Adipose tissue (tissue), 3 donors: ENCODE measurements around the gene SMAD2. TPM values are rescaled to one million over a fixed set of nuclear protein-coding genes. Genes with fewer than 3 reads are reported as not detected.

Experiments used
- H3K27ac ChIP-seq: one replicate; pipeline ENCODE4 v1.5.1; 2013; ENCODE audit warnings: low read depth, low read length
- WGBS, 3 donors: extraction: QIAGEN DNeasy Blood & Tissue Kit; methylation state at CpG; one replicate each; pipeline ENCODE4 v1.1.7; 2013; 5-methylcytosine and 5-hydroxymethylcytosine counted together
- polyA plus RNA-seq, 3 donors: library from polyadenylated mRNA; stranded (reverse); fragments of 200-250 nt; gene quantifications; one replicate each; pipeline ENCODE4 v1.2.3, GENCODE V29; 2013
- donor health status: healthy with polysubstance abuse.
- donor health status: Bipolar disorder and iron deficiency.
- donor health status: healthy.

SMAD2 gene
- polyA plus RNA-seq, 3 donors = 34.1 to 48.6 (median 48.1) TPM

DNA sequence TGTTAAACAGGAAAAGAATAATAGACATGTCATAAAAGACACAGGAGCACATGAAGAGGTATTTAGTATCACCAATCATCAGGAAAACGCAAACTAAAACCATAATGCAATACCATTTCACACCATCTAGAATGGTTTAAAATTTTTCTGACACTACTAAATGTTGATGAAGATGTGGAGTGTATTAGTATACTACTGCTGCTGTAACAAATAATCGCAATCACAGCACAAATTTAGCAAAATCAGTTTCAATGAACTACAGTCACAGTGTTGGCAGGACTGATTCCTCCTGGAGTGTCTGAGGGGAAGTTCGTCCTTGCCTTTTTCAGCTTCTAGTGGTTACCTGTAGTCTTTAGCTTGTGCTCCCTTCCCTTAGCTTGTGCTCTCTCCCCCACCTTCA lies 24.1 kb downstream of the SMAD2 start:
- 96 to 99% (median 99%) methylated on average over 3 of the region's 3 CpGs for WGBS, 3 donors
- H3K27ac ChIP-seq = no peak overlapping the region

DNA sequence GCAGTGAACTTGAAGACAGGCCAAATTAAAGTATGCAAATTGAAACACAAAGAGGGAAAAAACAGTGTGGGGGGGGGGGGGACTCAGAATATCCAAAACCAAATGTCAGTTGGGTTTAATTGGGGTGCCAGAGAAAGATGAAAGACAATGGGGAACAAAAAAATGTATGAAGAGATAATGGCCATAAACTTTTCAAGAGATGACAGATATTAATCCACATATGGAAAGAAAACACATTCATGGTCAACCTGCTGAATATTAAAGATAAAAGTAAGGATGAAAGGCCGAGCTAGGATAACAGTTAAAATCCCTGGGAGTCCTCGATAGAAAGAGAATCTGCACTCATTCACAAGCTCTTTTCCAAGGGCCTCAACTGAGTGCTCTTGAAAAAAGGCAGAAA lies 26.6 kb downstream of the SMAD2 start:
- no peak overlapping the region for H3K27ac ChIP-seq
- WGBS, 3 donors = 95 to 99% (median 97%) methylated on average over 2 of the region's 2 CpGs

DNA sequence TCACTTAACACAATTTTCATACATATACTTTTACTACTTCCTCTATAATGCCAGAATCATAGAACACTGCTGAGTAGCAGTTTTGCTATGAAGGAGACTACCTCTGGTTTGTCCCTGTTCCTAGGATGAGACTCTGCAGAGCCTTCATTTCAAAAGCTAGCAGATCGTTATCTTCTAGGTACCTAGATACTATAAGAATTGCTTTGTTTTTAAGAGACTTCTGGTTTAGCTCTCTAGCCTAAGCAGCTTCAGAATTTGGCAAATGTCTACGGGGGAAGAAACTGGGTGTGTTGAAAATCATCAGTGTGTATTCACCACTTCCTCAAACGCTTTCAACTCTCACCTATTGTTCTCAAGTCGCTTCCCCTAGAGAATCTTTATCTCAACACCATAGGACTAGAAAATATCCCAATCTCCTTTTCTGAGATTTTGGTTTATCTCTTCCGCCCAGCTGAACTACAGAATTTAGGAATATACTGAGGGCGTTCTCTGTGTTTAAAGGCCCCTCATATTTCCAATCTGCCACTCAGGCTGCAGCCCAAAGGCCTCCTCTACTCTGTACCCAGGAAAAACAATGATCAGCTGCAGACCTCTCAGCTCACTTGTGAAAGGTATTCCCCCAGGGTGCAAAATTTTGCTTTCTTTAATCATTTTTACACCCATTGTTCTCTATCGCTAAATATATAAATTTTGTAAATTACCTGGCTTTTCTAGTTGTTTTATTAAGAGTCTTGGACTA lies 28.7 kb downstream of the SMAD2 start:
- WGBS, 3 donors = 52 to 84% (median 56%) methylated on average over 7 of the region's 7 CpGs
- no peak overlapping the region for H3K27ac ChIP-seq

DNA sequence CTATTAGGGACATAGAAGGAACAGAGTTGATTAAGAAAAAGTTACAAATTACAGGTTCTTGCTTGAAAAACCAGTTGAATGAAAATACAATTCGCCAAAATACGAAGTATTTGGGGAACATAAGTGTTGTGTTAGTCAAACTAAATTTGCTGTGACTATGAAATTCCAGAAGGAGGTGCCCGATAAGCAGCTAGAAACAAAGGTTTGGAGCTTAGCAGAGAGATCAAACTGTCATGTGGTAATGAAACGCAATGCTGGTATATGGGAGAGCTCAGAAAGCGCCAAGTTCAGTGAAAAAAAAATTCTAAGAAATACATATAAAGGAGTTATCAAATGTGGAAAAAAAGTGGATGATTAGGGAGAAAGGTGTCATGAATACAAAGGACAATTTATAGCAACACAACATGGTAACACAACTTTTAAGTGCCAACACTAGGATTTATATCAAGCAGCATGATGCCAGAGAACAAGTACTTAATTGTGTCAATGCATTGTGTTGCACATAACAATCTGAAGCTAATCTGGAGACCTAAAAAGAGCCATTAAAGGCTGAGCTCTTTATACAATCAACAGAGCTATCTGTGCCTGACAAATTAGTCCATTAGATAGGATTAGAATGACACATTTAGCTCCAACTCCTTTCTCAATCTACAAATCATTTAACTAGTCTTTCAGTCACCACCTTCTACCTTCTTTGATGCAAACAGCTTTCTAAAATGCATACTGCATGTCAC lies 31.2 kb downstream of the SMAD2 start:
- 86 to 95% (median 89%) methylated on average over 5 of the region's 5 CpGs for WGBS, 3 donors

DNA sequence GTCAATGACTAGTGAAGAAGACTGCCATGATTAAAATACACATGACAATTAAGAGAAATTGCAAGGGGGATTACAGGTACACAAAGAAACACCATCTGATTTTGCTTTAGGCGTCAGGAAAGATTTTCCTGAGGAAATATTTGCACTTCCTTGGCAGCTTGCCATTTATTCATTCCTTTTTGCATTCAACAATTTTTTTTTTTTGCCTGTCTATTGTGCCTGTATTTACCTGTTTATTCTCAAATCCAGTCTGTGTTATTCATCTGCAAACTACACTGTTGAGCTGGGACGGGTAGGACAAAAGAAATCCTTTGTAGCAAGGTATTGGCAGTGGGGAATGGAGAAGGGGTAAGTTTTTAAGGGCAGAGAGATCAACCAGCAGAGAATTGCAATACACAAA lies 31.8 kb downstream of the SMAD2 start:
- H3K27ac ChIP-seq = no peak overlapping the region
- 39 to 63% (median 62%) methylated on average over 2 of the region's 2 CpGs for WGBS, 3 donors

More for the DNA sequence above, 31.2 kb downstream of the SMAD2 start:
- no peak overlapping the region for H3K27ac ChIP-seq

DNA sequence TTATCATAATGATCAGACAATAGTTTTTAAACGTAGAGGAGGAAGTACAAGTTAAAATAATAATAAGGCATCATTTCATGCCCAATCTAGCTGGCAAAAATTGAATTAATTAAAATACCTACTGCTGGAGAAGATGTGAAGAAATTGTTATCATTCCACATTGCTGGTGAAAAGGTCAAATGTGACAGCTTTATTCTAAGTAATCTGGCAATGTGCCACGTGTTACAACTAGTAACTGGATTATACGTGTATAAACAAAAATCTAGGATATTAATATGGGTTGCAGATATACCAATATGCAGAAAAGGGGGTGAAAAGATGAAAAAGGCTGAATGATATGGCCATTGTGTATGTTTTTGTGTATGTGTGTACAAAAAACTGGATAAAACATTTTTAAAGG lies 32.4 kb downstream of the SMAD2 start:
- no peak overlapping the region for H3K27ac ChIP-seq
- 32 to 58% (median 50%) methylated on average over 3 of the region's 3 CpGs for WGBS, 3 donors

DNA sequence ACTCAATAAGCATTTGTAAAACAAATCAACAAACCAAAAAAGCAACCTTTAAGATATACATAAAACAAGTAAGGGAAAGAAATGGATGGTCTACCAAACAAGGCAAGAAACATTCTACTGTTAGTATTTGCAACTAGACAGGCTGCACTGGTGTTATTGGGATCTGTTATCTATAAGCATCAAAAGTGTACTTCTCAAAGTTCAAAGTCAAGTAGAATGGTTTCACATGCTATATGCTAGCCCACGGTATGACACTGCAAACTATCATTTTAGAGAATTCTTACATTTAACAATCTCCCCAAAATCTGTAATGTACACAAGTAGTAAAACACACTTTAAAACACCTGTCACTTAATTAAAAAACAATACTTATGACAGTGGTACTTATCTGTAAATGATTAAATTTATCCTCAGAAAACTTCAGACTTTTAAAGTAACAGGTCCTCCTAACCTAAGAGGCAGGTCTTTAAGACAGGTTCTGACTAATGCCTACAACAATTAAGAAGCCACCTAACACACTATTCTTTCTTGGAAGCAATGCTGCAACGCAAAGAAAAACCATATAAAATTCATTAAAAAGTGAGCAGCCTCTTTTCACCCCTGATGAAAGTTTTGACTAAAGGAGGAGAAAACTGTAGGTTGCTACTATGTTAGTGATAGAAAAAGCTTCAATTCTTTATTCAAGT lies 34.8 kb downstream of the SMAD2 start:
- H3K27ac ChIP-seq = no peak overlapping the region
- WGBS, 3 donors = 85 to 95% (median 88%) methylated on average over 2 of the region's 2 CpGs

DNA sequence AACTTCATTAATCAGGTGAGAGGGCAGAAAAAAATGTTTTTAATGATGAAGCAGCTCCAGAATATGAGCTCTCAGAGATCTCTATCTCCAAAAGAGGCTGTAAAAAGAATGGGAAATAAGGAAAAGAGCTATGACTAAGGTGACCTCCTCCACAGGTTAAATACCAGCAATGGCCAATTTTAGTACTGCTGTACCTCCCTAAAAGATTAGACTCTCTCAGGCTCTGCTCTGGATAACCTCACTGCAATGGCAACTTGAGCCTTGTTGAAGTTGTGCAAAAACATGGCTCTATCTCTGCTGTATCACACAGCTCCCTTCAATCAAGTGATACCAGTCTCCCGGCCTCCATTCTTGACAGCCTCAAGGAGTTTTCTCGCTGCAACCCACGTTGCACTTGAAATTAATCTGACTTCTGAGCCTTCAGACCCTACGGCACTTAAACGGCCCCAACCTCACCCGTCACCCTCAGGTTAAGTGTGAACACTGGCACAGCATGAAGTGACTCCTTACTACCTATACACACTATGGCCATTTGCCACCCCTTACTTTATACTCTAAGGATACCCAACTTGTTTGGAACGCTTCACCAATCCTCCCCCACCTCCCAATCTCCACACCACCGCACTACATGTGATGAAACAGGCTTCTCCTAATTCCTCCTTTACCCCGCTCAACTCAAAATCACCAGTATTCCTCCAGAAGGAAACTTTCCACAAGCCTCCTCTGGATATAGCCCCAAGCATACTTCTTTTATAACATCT lies 36.3 kb downstream of the SMAD2 start:
- 80 to 91% (median 84%) methylated on average over 9 of the region's 9 CpGs for WGBS, 3 donors
- no peak overlapping the region for H3K27ac ChIP-seq

DNA sequence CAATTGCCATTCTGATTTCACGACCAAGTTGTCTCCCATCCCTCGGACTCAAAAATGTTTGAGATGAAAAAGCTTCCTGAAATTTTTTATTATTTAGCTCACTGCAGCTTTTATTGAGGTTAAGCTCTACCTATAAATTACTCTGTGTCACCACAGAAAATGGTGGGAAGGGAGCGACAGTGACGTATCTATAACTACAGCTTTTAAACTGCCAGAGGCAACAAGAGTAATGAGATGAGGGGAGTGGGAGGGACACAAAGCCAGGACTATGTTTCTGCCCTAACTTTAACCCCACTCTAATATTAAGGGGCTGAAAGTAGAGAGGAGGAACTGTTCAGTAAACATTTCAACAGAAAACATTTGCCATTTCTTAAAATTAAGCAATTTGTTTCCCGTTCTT lies 37.4 kb downstream of the SMAD2 start:
- WGBS, 3 donors = 72 to 88% (median 80%) methylated on average over 5 of the region's 5 CpGs
- no peak overlapping the region for H3K27ac ChIP-seq

DNA sequence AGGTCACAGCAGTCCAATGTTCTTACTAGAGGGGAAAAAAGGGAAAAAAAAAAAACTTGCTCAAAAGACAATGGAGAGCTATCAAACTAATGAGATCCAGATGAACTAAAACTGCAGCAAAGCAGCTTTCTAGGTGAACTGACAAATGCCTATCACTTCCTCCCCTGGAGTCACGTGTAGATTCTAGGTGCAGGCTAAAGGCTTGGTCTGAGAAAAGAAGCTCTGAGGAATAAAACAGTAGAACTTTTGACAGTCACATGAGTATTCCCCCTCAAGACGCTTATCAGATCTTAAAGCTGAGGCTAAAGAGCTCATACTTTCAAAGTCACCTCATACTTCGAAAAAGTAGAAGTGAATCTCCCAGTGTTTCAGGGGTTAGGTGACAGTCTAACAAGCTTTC lies 42.3 kb downstream of the SMAD2 start:
- 86 to 88% (median 87%) methylated on average over 3 of the region's 3 CpGs for WGBS, 3 donors
- H3K27ac ChIP-seq = no peak overlapping the region

DNA sequence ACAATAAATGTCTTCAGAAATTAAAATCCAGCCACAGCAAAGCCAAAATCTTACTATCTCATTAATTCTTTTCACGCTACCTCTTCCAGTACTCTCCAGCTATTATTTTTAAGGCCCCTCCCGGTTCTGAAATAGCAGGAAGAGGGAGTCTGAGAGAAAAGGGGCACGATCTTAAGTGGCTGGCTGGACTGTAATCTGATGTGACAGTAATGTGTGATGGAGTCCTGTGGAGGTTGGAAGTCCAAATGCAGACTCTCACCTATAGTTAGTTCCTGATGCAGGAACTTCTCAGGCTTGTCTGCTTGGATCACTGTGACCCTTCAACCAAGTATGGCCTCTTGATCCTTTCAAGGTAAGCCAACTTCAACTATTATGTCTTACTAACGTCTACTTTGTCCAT lies 43.2 kb downstream of the SMAD2 start:
- 91% methylated on average over 4 of the region's 4 CpGs for WGBS, 3 donors
- H3K27ac ChIP-seq = no peak overlapping the region

DNA sequence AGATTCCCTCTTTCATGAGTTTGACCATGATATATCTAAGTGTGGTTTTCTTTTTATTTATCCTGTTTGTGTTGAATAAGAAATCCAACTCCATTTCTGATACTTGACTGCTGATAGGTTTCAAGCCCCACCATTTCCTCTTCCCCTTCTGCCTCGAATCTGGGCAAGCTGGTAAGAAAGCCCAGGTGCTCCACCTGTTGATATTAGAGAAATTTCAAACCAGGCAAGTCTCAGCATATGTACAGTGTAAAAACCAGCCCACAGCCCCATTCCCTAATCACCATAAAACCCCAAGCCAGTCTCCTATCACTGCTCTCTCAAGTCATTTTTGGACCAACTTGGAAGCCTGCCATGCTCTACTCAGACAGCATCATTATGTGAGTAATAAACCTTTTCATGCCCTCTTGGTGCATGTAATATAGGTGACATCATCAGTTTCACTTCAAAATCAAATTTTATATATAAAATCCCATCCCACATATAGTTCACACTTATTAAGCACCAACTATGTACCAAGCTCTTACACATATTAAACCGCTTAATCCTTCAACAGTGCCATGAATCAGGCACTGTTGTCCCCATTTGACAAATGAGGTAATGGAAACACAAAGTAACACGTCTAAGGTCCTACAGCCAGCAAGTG lies 46.6 kb downstream of the SMAD2 start:
- WGBS, 3 donors = 59 to 89% (median 70%) methylated on average over 3 of the region's 3 CpGs
- no peak overlapping the region for H3K27ac ChIP-seq

DNA sequence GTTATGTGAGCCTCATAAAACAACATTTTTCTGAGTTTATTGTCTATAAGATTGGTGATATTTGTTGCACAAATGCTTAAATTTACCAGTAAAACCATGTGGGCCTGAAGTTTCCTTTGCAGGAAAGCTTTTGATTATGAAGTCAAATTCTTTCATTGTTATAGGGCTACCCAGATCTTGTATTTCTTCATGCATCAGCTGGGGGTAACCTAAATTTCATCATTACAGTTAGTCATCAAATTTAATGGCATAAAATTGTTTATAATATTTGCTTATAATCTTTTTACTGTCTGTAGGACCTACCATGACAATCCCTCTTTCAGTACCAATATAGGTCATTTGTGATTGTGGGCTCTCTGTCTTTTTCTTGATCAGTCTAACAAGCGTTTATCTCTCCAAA lies 47.8 kb downstream of the SMAD2 start:
- no peak overlapping the region for H3K27ac ChIP-seq
- WGBS, 3 donors = 95 to 100% (median 97%) methylated on average over 1 of the region's 1 CpG

DNA sequence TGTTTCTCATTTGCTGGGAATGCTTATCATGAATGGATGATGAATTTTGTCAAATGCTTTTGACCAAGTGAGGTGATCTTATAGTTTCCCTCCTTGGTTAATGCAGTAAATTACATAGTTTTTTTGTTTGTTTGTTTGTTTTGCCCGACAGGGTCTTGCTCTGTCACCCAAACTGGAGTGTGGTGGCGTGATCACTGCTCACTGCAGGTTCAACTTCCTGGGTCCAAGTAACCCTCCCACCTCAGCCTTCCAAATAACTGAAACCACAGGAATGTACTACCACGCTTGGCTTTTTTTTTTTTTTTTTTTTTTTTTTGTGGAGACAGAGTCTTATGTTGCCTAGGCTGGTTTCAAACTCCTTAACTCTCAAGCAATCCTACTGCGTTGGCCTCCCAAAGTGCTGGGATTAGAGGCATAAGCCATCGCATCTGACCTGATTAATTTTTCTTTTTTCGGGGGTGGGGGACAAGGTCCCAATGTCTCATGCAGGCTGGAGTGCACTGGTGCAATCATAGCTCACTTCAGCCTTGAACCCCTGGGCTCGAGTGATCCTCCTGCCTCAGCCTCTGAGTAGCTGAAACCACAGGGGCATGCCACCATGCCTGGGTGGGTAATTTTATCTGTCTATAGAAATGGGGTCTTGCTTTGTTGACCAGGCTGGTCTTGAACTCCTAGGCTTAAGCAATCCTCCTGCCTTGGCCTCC lies 48.6 kb downstream of the SMAD2 start:
- WGBS, 3 donors = 90 to 92% (median 92%) methylated on average over 7 of the region's 7 CpGs
- no peak overlapping the region for H3K27ac ChIP-seq

DNA sequence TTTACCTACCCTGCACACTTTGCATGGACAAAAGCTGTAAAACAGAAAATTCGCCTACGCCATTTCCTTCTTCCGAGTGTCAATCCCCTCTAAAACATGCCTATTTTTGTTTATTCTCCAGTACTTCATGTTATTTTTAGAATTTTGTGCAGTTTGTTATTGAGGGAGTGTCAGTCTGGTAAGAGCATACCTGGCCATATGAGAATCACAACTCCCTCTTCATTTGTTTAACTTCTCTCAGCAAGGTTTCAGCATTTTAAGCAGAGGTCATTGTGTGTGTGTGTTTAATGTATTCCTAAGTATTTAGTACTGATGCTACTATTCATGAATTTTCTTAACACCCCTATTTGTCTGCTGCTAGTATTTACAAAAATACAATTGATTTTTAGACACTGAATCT lies 49.4 kb downstream of the SMAD2 start:
- H3K27ac ChIP-seq = no peak overlapping the region
- WGBS, 3 donors = 39 to 91% (median 88%) methylated on average over 3 of the region's 3 CpGs

DNA sequence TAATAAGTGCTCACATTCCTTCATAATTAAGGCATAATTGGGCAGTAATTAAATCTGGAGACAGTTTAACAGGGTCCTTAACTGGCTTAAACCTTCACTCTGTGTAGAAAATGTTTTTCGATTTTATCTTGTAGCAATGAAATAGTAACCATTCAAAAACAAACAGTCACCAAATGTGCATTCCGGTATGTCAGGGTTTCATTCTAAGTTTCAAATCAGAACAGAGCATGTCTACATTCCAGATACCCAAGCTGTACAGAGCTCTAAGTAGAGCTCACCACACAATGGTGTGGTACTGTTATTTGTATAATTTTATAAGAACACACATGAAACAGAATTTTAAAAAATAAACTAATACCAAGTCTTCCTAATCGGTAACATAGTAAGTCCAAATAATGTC lies 52.6 kb downstream of the SMAD2 start:
- WGBS, 3 donors = 80 to 97% (median 95%) methylated on average over 3 of the region's 3 CpGs
- no peak overlapping the region for H3K27ac ChIP-seq

DNA sequence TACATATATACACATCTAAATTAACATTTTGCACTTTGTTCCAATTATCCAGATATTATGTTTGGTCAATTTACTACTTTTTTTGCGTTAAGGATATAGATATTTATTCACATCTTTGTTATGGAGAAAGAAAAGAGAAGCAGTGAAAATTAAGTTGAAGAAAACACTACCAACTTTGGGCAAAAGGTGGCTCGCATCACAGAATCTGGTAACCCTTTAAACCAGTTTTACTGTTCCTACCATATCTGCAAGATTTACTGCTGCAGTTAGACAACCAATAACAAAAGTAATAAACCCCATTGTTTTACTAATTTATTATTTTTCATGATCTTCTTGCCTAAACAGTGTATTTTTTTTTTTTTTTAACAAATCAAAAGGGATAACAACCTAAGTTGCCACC lies 53.6 kb downstream of the SMAD2 start:
- 96 to 99% (median 97%) methylated on average over 2 of the region's 2 CpGs for WGBS, 3 donors
- no peak overlapping the region for H3K27ac ChIP-seq

DNA sequence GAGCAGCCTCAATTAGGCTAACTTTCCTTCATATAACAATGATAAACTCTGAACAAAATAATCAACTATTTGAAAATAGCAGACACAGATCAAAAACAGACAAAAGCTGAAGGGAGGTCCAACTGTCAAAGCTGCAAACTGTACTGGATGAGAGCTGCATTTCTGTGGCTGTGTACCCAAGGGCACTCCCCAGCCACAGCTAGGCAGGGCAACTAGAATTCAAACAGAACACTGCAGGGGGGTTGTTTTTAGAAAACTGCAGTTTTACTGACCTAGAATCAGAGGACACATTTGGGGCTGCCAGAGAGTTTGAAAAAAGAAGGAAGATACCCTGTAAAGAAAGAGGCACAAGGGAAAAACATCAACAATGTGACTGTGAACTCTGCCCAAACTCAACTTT lies 56.8 kb downstream of the SMAD2 start:
- H3K27ac ChIP-seq = no peak overlapping the region
